Frontal cortex (tissue), 4 donors: Measurements from ENCODE around the gene ZFP2. TPM values are rescaled to one million over a fixed set of nuclear protein-coding genes. Genes with fewer than 3 reads are reported as not detected.

Experiments
- DNase-seq, 2 donors: peaks; one replicate each; pipeline ENCODE4 v3.0.0; 2012; ENCODE audit warnings: low spot score in 2 of 2
- FAIRE-seq: peaks from 2 replicates; lab custom pipeline; 2012; peaks lifted over from hg19 to GRCh38; lab: Jason Lieb, UNC
- total RNA-seq: library from RNA; depleted of rRNA; stranded (reverse); fragments of >200 nt; gene quantifications from one replicate; pipeline ENCODE4 v1.2.3, GENCODE V29; 2014
- donor health status: control.
- donor health status: control.
- donor health status: control.

ZFP2 gene
- total RNA-seq, 1 donor from 2014 or later, result 8.2 TPM

- DNase-seq (peak in 1 of 2 donors; percentile 58), FAIRE-seq (no peak)
Measured at GRCh38 chr5:178941361-178941760, 45.6 kb downstream of the ZFP2 start.

- FAIRE-seq (no peak), DNase-seq (no peak)
Measured at GRCh38 chr5:178965465-178966055, 69.8 kb downstream of the ZFP2 start.

GRCh38 chr5:178981381-178981780 is 85.7 kb downstream of the ZFP2 start:
- DNase-seq (no peak), FAIRE-seq (no peak)

Other genes with a start within 250 kb of the ZFP2 start
- gene ZNF354A, start 165.3 kb upstream of the ZFP2 start, total RNA-seq, result 19.6 TPM
- gene ZNF354B, start 36.0 kb upstream of the ZFP2 start, total RNA-seq, result 29.8 TPM
- gene ZNF454, start 45.3 kb downstream of the ZFP2 start, total RNA-seq, result 9.0 TPM
- under 0.01 TPM for gene GRM6, start 99.4 kb downstream of the ZFP2 start, total RNA-seq
- gene ZNF879, start 127.9 kb downstream of the ZFP2 start, total RNA-seq, result 16.7 TPM
- 55.0 TPM for gene ZNF354C, start 164.5 kb downstream of the ZFP2 start, total RNA-seq